DLD1 (cell line): ENCODE measurements around the gene ATP6V1F.

ENCODE experiments used
- in situ Hi-C: cut with HindIII; loops from 2 replicates; pipeline ENCODE4 v1.10.0; 2017; ENCODE audit warnings: low sequenced_read_pairs

ATP6V1F gene

GRCh38 chr7:128862571-128863432, at the start of gene ATP6V1F:
Gene ATP6V1F, plus strand, starts transcription at chr7:128862856. Its CDS starts 49 bp downstream, at chr7:128862905.
- in situ Hi-C loops, result no loop called here

GRCh38 chr7:128814499-128814898, 48.2 kb upstream of the ATP6V1F start:
- in situ Hi-C loops, result no loop called here

GRCh38 chr7:128815289-128815942, 47.2 kb upstream of the ATP6V1F start:
- in situ Hi-C loops, result no loop called here

- in situ Hi-C loops, result no loop called here
Measured at GRCh38 chr7:128818694-128819093, 44.0 kb upstream of the ATP6V1F start.

- in situ Hi-C loops, result no loop called here
Measured at GRCh38 chr7:128821724-128822123, 40.9 kb upstream of the ATP6V1F start.

GRCh38 chr7:128826512-128826911, 36.1 kb upstream of the ATP6V1F start:
- in situ Hi-C loops, result no loop called here

GRCh38 chr7:128826916-128827247, 35.8 kb upstream of the ATP6V1F start:
- in situ Hi-C loops, result no loop called here

- in situ Hi-C loops, result no loop called here
Measured at GRCh38 chr7:128827248-128827958, 35.3 kb upstream of the ATP6V1F start.

- in situ Hi-C loops, result no loop called here
Measured at GRCh38 chr7:128827971-128828711, 34.5 kb upstream of the ATP6V1F start.

- in situ Hi-C loops, result no loop called here
Measured at GRCh38 chr7:128829391-128830166, 33.1 kb upstream of the ATP6V1F start.

GRCh38 chr7:128830231-128831177, 32.2 kb upstream of the ATP6V1F start, which contains the start of gene FLNC:
Gene FLNC, plus strand, starts transcription at chr7:128830406. Its CDS starts 232 bp downstream, at chr7:128830638.
- in situ Hi-C loops, result no loop called here

- in situ Hi-C loops, result no loop called here
Measured at GRCh38 chr7:128831178-128831993, 31.3 kb upstream of the ATP6V1F start.

- in situ Hi-C loops, result no loop called here
Measured at GRCh38 chr7:128831994-128832879, 30.4 kb upstream of the ATP6V1F start.

GRCh38 chr7:128832880-128833147, 29.8 kb upstream of the ATP6V1F start:
- in situ Hi-C loops, result no loop called here

GRCh38 chr7:128833148-128833945, 29.3 kb upstream of the ATP6V1F start:
- in situ Hi-C loops, result no loop called here

- in situ Hi-C loops, result no loop called here
Measured at GRCh38 chr7:128833946-128834325, 28.7 kb upstream of the ATP6V1F start.
